Lung (tissue), 12 donors: ENCODE measurements around the gene UBE2G2. TPM values are rescaled to one million over a fixed set of nuclear protein-coding genes. Genes with fewer than 3 reads are reported as not detected.

Experiments
- ATAC-seq: fragments of 200-7000 bp; cut with Tn5 transposase; one replicate; pipeline ENCODE4 v1.9.1; 2020; ENCODE audit warnings: moderate number of reproducible peaks; ENCODE audit not compliant: insufficient read depth, low FRiP score
- DNase-seq, 3 donors: peaks; one replicate each; pipeline ENCODE4 v3.0.0-alpha.2; 2013 to 2017
- H3K27ac ChIP-seq, 2 donors: one replicate each; pipeline ENCODE4 v1.5.1; 2013; ENCODE audit warnings: mild to moderate bottlenecking in 2 of 2, moderate library complexity in 2 of 2, control low read depth in 1 of 2, inconsistent platforms in 1 of 2, low read depth in 1 of 2, low read length in 1 of 2
- H3K27me3 ChIP-seq, 3 donors: one replicate each; pipeline ENCODE4 v1.5.1; 2013; ENCODE audit warnings: low read length in 2 of 3; ENCODE audit not compliant: control insufficient read depth in 3 of 3, insufficient read depth in 3 of 3
- H3K36me3 ChIP-seq, 4 donors: one replicate each; pipeline ENCODE4 v1.5.1; 2013; ENCODE audit warnings: low read length in 4 of 4, mild to moderate bottlenecking in 1 of 4, moderate library complexity in 1 of 4; ENCODE audit not compliant: control insufficient read depth in 4 of 4, insufficient read depth in 4 of 4
- H3K4me1 ChIP-seq, 5 donors: one replicate each; pipeline ENCODE4 v1.5.1; 2013; ENCODE audit warnings: low read length in 5 of 5, mild to moderate bottlenecking in 2 of 5, moderate library complexity in 1 of 5; ENCODE audit not compliant: control insufficient read depth in 5 of 5, insufficient read depth in 5 of 5
- H3K4me3 ChIP-seq: one replicate; pipeline ENCODE4 v1.5.1; 2013; ENCODE audit warnings: mild to moderate bottlenecking, control low read depth, moderate library complexity
- H3K9ac ChIP-seq, 2 donors: one replicate each; pipeline ENCODE4 v1.5.1; 2013; ENCODE audit warnings: low read length in 2 of 2, control low read depth in 1 of 2; ENCODE audit not compliant: insufficient read depth in 1 of 2
- H3K9me3 ChIP-seq, 4 donors: one replicate each; pipeline ENCODE4 v1.5.1; 2013; ENCODE audit warnings: low read length in 3 of 4, mild to moderate bottlenecking in 1 of 4, moderate library complexity in 1 of 4; ENCODE audit not compliant: control insufficient read depth in 4 of 4, insufficient read depth in 3 of 4
- WGBS, 2 donors: extraction: QIAGEN DNeasy Blood & Tissue Kit; methylation state at CpG; one replicate each; pipeline ENCODE4 v1.1.7; 2013; 5-methylcytosine and 5-hydroxymethylcytosine counted together
- polyA plus RNA-seq, 2 donors: library from polyadenylated mRNA; stranded (reverse); fragments of 200-250 nt; gene quantifications; one replicate each; pipeline ENCODE4 v1.2.1, GENCODE V29; 2013
- total RNA-seq, 2 donors: library from RNA; depleted of rRNA in 1 of 2; stranded (reverse); fragments of >200 nt in 1 of 2; gene quantifications; one replicate each; pipeline ENCODE4 v1.2.1, GENCODE V29; 2014 to 2021
- TF ChIP-seq, protein P1 (sequence below): IDR thresholded peaks from 2 replicates; pipeline ENCODE4 v1.5.1; 2012; ENCODE audit warnings: mild to moderate bottlenecking; ENCODE audit errors: control extremely low read depth, extremely low read depth
- donor health status: control.
- donor health status: control.
- donor health status: Bipolar disorder and iron deficiency.
- donor health status: healthy.
- donor health status: DM: yes; HTN: yes; CAD: no.

Gene UBE2G2
- total and polyA plus RNA-seq, 4 donors, result 35.6 to 93.2 (median 67.5) TPM

DNA sequence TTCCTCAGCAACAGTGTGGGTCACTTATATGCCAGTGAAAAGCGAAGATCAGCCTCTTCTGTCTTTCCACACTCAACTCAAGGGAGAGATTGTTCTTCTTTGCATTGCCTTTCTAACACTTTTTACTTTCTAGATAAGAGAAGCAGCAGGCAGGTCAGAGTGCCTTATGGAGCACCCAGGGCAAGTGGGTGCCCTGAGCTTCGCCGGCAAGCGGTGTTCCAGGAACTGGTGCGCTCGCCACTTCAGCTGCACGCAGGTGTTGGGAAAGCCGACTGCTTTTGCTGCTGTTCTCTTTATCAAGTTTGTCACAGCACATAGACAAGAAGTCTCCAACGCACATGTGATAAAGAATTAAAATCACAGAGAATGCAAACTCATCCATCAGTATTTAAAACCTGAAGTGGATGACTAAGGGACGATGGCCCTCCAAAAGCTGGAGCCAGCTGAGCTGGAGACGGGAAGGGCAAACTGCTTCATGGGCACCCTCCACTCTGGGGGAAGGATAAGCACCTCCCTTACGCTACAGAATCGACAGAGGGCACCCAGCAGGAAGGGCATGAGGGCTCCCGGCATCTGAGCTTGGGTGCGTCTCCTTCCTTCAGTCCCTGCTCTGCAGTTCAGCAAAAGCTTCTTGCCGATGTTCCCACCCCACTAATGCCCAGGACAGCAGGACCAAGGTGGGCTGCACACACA lies 20.7 kb downstream of the UBE2G2 start:
- H3K9me3 ChIP-seq, result no peaks in the 10 kb centered on the region
- TF ChIP-seq, protein P1, sequence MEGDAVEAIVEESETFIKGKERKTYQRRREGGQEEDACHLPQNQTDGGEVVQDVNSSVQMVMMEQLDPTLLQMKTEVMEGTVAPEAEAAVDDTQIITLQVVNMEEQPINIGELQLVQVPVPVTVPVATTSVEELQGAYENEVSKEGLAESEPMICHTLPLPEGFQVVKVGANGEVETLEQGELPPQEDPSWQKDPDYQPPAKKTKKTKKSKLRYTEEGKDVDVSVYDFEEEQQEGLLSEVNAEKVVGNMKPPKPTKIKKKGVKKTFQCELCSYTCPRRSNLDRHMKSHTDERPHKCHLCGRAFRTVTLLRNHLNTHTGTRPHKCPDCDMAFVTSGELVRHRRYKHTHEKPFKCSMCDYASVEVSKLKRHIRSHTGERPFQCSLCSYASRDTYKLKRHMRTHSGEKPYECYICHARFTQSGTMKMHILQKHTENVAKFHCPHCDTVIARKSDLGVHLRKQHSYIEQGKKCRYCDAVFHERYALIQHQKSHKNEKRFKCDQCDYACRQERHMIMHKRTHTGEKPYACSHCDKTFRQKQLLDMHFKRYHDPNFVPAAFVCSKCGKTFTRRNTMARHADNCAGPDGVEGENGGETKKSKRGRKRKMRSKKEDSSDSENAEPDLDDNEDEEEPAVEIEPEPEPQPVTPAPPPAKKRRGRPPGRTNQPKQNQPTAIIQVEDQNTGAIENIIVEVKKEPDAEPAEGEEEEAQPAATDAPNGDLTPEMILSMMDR, result no peak
- H3K4me1 ChIP-seq, result peaks cover 0 to 14% (median 5%) of the 10 kb centered on the region in 5 donors
- H3K27me3 ChIP-seq, result no peaks in the 10 kb centered on the region
- no peak for ATAC-seq
- H3K9ac ChIP-seq, result no peak overlapping the region
- peaks cover 3 to 7% (median 5%) of the 10 kb centered on the region in 4 donors for H3K36me3 ChIP-seq
- WGBS, 2 donors, result 70 to 85% methylated on average over 16 of the region's 16 CpGs
- peak overlapping the region in 1 of 2 donors; percentile 4 for H3K27ac ChIP-seq
- H3K4me3 ChIP-seq, result no peak overlapping the region
- DNase-seq, result no peak

DNA sequence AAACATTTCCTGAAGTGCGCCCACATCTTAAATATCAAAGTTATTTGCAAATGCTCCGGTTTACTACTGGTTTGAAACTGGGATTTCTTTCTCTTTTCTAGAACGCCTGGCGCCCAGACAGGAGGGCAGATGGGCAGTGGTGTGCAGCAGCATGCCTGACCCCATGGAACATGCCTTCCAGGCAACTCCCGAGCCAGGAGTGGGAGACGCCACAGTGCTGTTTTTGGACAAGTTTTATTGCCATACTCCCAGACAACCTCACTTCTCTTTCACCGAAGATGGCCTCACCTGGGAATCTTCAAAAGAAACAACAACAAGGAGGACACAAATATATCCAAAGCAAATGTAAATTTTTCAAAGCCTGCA lies 21.5 kb downstream of the UBE2G2 start:
- no peak for ATAC-seq
- Histone ChIP-seq H3K4me1 (peaks cover 0 to 13% (median 5%) of the 10 kb centered on the region in 5 donors), H3K4me3 (no peak overlapping the region), H3K27me3 (no peaks in the 10 kb centered on the region), H3K36me3 (peaks cover 3 to 12% (median 7%) of the 10 kb centered on the region in 4 donors), H3K27ac (no peak overlapping the region), H3K9me3 (no peaks in the 10 kb centered on the region), H3K9ac (no peak overlapping the region)
- DNase-seq, result no peak
- WGBS, 2 donors, result 85 to 87% methylated on average over 7 of the region's 7 CpGs
- TF ChIP-seq, protein P1, result no peak

DNA sequence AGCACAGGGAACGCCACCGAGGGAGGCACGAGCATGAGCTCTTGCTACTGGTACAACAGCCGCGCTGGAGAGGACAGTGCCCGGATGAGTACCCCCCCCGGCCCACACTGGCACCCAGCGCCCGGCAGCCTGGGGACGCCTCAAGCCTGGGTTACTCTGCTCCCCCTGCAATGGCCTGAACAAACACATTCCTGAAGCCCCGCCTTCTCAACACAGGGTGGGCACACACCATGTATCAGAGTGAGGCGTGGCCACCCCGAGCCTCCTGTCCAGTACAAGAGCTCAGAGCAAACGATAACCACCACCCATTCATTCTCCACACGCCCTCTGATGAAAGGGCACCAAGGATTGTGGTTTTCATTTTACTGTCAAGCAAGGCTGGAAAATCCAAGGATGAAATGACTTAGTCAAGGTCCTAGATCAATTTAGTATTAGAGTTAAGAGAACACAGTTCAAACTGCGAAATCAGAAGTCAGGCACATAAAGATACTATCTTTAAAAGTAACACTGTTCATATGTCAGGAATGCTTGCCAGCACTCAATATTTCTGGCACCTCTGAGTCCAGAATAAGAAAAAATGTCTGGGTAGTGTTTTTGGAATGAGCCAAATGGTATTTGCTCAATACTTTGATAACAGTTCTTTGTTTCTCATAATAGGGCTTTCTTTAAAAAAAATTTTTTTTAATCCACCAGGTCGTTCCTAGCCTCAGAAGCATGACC lies 22.0 kb downstream of the UBE2G2 start:
- H3K27ac ChIP-seq, result no peak overlapping the region
- TF ChIP-seq, protein P1, result no peak
- H3K27me3 ChIP-seq, result no peaks in the 10 kb centered on the region
- peaks cover 3 to 13% (median 7%) of the 10 kb centered on the region in 4 donors for H3K36me3 ChIP-seq
- ATAC-seq (no peak), DNase-seq (peak in 2 of 3 donors; percentile 24 to 36)
- 84 to 95% methylated on average over 17 of the region's 17 CpGs for WGBS, 2 donors
- H3K9me3 ChIP-seq, result no peaks in the 10 kb centered on the region
- H3K9ac ChIP-seq, result no peak overlapping the region
- peaks cover 0 to 12% (median 5%) of the 10 kb centered on the region in 5 donors for H3K4me1 ChIP-seq
- no peak overlapping the region for H3K4me3 ChIP-seq
